A549 (cell line): ENCODE results near the gene NAT10.

Source experiments
- BHLHE40 ChIP-seq: IDR thresholded peaks from 2 replicates; pipeline ENCODE4 v1.6.1; 2012; ENCODE audit warnings: low read depth, low read length, inconsistent platforms
- CTCF ChIP-seq: fragments of >200 bp; sonication (Bioruptor Twin); formaldehyde crosslinking; IDR thresholded peaks from 3 replicates; pipeline ENCODE4 v1.5.1; 2016
- JUNB ChIP-seq: fragments of >200 bp; sonication (Bioruptor Twin); formaldehyde crosslinking; IDR thresholded peaks from 2 replicates; pipeline ENCODE4 v1.6.1; 2016
- NFE2L2 ChIP-seq: fragments of 150-350 bp; conservative IDR thresholded peaks from 2 replicates; pipeline ENCODE4 v1.6.1; 2014; ENCODE audit warnings: low read length
- POLR2A ChIP-seq: IDR thresholded peaks from 2 replicates; pipeline ENCODE4 v1.6.1; 2012; ENCODE audit warnings: mild to moderate bottlenecking, low read length
- RNF2 ChIP-seq: fragments of 200-600 bp; sonication (generic); IDR thresholded peaks from 2 replicates; pipeline ENCODE4 v1.6.1; 2016; ENCODE audit warnings: low read depth, mild to moderate bottlenecking, antibody characterized with exemption, moderate library complexity, borderline replicate concordance
- TP53 ChIP-seq: fragments of 250-450 bp; sonication (Bioruptor Pico); IDR thresholded peaks from 2 replicates; pipeline ENCODE4 v1.5.0; 2021; ENCODE audit warnings: mild to moderate bottlenecking, moderate library complexity

DNA sequence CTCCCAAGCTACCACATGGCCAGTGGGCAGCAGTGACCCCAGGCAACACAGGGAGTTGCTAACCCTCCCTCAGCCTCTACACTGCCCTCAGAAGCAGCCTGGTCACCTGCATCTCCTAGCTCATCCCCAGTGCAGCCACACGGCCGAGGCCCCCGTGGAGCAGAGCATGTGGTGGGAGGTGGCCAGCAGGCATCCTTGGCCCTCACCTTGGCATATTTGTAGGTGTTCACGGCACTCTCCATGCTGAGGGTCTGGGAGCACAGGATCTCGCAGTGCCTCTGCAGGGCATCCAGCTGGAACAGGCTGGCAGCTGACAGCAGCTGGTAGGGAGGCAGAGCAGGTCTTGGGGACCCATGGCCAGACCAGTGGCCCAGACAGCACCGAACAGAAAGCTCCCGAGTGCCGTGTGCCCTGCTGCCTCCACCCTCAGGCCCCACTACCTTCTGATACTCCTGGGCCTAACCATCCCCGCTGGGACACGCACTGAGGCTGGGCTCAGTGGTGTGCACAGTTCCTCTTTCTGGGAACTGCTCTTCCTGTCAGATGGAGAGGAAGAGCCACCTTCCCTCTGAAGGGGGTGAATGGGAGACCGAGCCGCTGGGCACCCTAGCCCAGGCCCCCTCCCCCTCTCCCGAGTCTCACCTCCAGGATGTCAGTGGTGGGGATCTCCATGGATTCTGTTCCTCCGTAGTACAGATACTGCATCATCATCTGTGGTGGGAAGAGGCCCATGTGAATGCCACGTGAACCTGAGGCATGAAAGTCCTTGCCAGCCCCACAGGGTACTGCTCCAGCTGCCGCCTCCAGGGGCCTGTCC, 48.8 kb downstream of the NAT10 start:
- no peak for TF ChIP-seq NFE2L2
- TF ChIP-seq CTCF: no peak
- no peak for TF ChIP-seq POLR2A
- TF ChIP-seq RNF2: no peak
- no peak for TF ChIP-seq BHLHE40
- TF ChIP-seq JUNB: no peak
- TF ChIP-seq TP53 (CRISPR knock-in tag): no peak
